GM18858 (cell line): Measurements from ENCODE around the gene UBR2.
"Not testable (repeated sequence)": the region's sequence is repeated elsewhere in the genome, so short reads cannot be mapped to it uniquely, and the experiment has no call there.

ENCODE experiments used
- ATAC-seq: cut with Tn5 transposase; IDR thresholded peaks from one replicate; pipeline ENCODE4 v1.9.1; 2021; ENCODE audit not compliant: unreplicated experiment

UBR2 gene

DNA sequence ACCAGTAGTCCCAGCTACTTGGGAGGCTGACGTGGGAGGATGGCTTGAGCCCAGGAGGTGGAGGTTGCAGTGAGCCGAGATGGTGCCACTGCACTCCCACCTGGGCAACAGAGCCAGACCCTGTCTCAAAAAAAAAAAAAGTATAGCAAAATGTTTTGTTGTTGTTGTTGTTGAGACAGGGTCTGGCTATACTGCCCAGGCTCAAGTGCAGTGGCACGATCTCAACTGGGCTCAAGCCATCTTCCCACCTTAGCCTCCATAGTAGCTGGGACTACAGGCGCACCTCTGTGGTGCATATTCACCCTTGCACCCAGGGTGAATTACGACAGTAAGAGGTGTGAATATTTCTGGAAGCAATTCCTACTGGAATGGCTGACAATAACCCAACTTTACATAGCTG, 11.4 kb upstream of the UBR2 start:
- no peak for ATAC-seq

DNA sequence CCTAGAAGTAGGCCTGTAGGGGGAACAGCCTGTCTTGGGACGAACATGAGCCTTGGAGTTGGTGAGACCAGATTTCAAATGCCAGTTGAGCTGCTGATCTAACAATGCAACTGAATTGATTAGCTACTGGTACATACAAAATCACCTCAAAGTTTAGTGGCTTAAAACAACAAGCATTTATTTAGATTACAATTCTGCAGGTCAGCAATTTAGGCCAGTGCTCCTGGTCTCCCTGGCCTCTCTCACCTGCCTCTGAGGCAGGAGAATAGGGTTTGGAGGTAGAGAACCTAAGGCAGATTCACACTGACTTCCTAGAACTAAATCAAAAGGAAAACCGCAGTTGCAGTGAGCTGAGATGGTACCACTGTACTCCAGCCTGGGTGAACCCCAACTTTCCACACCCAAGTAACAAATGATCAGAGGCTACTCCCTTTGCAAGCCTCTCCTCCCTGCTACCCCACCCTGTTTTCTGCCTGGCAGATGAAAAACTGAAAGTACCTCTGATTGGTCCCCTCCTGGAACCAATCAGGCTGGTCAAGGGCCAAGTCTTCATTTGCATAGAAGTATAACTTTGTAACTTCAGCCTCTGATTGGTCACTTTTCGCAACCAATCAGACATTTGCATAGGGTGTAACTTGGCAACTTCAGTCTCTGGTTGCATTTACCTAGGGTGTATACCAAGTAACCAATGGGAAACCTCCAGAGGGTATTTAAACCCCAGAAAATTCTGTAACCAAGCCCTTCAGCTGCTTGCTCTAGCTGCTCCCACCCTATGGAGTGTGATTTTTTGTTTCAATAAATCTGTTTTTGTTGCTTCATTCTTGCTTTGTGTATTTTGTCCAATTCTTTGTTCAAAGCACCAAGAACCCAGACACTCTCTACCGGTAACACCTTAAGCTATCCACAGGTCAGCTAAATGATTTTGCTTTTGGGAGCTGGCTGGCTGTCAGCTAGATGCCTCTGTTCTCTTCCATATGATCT, 8.1 kb upstream of the UBR2 start:
- no peak for ATAC-seq

- ATAC-seq = no peak
These were observed 7.4 kb upstream of the UBR2 start for GRCh38 chr6:42556462-42556861.

GRCh38 chr6:42559276-42559675, 4.6 kb upstream of the UBR2 start:
- ATAC-seq = not testable (repeated sequence)

GRCh38 chr6:42561986-42562385, 1.8 kb upstream of the UBR2 start:
- no peak for ATAC-seq

- no peak for ATAC-seq
These were observed 932 bp upstream of the UBR2 start for GRCh38 chr6:42562788-42563405.

DNA sequence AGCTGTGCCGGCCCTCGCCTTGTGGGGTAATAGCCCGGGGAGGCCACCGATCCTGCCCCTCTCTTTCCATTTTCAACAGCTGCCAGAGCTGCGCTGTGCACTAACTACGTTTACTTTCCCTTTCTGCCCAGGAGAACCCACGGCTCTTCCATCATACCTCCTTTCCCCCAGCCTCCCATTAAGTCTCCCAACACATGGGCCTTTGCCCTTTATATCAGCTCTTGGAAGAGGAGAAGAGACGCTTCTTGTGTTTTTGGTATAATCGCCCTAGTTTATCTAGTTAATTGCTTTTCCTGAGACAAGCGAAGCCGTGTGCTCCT, 637 bp downstream of the UBR2 start:
- no peak for ATAC-seq

DNA sequence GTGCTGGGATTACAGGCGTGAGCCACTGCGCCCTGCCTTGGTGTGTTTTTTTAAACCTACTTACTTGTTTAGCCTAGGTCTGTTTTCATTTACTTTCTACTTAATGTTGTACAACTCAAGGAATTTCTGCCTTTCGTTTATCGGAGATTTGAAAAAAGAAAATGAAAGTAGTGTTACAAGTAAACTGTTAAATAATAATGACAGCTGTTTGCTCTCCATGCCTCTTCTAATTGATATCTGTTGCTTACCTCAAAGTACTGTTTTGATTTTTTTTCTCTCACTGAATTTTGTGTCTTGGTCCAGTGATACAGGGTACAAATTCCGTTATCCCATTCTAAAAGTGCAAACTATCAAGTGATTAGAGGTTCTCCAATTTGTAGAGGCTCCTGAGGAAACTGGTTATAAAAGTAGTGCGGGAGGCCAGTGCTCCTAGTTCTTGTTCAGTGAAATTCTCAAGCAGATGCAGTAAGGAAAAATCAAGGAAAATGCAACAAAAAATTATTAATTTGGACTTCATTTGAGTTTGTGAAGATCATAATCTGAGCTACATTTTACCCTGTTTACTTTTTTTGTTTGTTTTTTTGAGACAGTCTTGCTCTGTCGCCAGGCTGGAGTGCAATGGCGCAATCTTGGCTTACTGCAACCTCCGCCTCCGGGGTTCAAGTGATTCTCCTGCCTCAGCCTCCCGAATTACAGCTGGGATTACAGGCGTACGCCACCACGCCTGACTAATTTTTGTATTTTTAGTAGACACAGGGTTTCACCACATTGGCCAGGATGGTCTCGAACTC, 2.2 kb downstream of the UBR2 start:
- ATAC-seq = no peak

GRCh38 chr6:42566614-42567208, 2.9 kb downstream of the UBR2 start:
- ATAC-seq = no peak

DNA sequence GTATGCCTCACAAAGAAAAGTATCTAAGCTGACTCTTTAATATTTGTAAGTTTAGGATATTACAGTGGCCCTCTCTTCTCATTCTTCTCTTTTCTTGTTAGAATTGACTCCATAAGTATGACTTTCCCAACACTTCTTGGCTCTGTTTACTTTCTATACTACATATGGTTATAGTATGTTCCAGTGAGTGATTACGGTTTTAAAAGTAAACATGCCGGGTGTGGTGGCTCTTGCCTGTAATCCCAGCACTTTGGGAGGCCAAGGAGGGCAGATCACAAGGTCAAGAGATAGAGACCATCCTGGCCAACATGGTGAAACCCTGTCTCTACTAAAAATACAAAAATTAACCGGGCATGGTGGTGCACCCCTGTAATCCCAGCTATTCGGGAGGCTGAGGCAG, 3.4 kb downstream of the UBR2 start:
- not testable (repeated sequence) for ATAC-seq

DNA sequence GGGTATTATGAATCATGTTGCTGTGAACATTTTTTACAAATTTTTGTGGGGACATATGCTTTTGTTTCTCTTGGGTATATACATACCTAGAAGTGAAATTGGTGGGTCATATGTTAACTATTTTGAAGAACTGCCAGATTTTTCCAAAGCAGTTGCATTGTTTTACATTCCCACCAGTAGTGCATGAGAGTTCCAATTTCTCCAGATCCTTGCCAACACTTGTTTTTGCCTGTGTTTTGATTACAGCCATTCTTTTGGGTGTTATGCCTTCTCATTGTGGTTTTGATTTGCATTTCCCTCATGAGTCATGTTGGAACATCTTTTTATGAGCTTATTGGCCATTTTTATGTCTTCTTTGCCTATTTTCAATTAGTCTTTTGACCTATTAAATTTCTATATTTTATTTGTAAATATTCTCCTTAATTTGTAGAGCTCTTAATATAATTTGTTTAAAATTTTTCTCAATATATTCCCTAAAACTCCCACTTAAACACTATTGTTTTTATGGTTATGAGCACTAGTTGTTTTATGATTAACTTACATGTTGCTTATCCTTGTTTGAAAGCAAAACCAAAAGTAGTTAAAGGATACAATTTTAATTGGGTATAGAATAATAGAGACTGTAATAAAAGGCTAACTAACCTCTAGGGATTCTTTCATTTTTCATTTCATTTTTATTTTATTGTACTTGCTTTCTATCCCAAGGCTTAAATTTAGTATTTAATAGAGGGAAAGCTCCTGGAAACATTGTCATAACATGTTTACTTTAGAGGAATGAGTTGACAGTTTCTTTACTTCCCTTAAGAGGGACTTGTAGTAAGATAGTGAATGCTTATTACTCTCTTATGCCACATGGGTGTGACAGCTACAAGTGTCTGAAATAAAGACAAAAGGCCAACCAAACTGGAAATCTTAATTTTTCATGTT, 5.5 kb downstream of the UBR2 start:
- ATAC-seq = no peak

DNA sequence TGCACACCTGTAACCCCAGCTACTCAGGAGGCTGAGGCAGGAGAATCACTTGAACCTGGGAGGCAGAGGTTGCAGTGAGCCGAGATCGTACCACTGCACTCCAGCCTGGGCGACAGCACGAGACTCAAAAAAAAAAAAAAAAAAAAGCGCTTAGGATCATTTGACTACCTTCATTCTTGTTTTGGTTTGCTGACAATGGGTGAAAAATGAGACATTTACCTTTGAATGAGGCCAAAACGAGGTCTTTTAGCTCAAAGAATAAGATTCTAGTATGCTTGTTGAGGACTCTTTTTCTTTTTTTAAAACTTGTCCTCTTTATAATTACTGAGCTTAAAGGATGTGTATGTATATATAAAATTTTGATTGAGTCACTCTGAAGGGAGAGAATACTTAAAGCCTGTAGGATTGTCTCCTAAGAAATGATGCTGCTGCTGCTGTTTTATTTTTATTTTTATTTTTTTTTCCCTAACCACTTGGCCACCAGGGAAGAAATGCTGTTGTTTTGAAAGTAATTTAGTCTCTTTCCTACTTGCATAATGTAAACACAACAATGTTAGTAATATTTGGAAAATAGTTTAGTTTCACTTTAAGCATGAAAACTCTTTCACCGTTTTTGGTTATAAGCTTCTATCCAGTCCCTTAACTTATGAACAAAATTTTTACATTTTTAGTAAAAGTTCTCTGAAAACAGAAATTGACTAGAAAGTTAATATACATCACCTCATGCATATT, 7.9 kb downstream of the UBR2 start:
- peak; percentile 10 for ATAC-seq

DNA sequence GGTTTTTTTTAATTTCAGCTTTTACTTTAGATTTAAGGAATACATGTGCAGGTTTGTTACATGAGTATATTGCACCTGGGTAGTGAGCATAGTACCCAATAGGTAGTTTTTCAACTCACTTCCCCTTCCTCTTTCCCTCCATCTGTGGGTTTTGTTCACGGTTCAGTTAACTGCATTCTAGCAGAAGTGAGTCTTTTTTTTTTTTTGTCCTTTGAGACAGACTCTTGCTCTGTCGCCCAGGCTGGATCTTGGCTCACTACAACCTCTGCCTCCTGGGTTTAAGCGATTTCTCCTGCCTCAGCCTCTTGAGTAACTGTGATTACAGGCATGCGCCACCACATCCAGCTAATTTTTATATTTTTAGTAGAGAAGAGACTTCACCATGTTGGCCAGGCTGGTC, 8.7 kb downstream of the UBR2 start:
- peak; percentile 67 for ATAC-seq

GRCh38 chr6:42576538-42576937, 12.7 kb downstream of the UBR2 start:
- ATAC-seq = not testable (repeated sequence)

DNA sequence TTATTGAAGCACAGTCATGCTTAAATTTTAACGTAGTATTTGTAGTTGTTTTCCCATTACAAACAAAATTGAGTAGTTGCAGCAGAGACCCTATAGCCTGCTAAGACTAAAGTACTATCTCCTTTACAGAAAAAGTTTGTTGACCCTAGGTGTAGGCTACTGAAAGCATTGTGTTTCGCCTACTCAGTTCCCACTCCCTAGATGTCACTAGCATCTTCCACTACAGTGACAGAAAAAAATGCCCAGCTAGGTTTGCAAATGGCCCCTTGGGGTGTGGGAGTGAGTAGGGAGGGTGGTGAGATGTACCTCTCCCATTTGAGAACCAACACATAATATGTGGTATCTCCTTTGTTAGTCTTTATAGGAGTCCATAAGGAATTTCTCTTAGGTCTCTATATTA, 34.5 kb downstream of the UBR2 start:
- no peak for ATAC-seq

DNA sequence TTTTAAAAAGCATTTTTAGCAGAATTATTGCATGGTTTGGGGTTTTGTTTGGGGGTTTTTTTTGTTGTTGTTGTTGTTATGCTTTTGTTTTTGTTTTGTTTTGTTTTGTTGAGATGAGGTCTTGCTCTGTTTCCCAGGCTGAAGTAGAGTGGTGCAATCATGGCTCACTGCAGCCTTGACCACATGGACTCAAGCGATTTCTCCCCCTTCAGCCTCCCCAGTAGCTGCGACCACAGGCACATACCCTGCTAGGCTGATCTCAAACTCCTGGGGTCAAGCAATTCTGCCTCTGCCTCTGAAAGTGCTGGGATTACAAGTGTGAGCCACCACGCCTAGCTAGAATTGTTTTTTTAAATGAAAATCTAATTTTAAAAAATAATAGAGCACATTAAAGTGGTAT, 35.7 kb downstream of the UBR2 start:
- no peak for ATAC-seq

- no peak for ATAC-seq
These were observed 40.3 kb downstream of the UBR2 start for GRCh38 chr6:42604150-42604549.

GRCh38 chr6:42604699-42605098, 40.9 kb downstream of the UBR2 start:
- ATAC-seq = not testable (repeated sequence)

DNA sequence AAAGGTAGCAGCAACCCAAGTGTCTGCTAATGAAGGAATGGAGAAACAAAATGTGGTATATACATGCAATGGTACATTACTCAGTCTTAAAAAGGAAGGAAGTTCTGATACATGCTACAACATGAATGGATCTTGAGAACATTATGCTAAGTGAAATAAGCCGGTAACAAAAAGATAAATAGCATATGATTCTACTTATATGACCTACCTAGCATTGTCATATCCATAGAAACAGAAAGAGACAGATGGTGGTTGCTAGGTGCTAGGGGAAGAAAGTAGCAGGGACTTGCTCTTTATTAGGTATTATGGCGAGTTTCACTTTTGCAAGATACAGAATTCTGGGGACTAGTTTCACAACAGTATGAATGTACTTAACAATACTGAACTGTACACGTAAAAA, 46.6 kb downstream of the UBR2 start:
- no peak for ATAC-seq

GRCh38 chr6:42615518-42615917, 51.7 kb downstream of the UBR2 start:
- ATAC-seq = no peak
